Activated T-cell treated with anti-CD3 and anti-CD28 coated beads for 24 hours (primary cell): ENCODE data around the gene CPED1.
"Not testable (repeated sequence)": the region's sequence is repeated elsewhere in the genome, so short reads cannot be mapped to it uniquely, and the experiment has no call there.

Experiments
- DNase-seq: peaks from one replicate; pipeline ENCODE4 v3.0.0-alpha.2; 2020; ENCODE audit warnings: low read depth

CPED1 gene

GRCh38 chr7:121151774-121152221 lies 163.3 kb downstream of the CPED1 start:
- DNase-seq: no peak

DNA sequence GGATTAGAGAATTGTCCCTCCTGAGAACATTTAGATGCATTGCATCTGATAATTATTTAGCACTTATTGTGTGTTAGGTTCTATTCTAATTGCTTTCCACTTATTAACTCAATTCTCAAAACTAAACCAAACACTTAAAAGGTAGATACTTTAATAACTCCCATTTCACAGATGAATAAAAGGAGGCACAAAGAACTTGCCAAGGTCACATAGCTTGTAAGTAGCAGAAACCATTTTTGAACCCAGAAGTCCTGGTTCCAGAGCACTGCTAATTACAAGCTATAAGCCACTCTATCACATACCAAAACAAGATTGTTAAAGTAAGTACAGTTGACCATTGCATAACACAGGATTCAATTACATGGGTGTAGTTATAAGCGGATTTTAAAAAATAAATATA lies 164.9 kb downstream of the CPED1 start:
- no peak for DNase-seq

GRCh38 chr7:121153995-121154394 lies 165.5 kb downstream of the CPED1 start:
- DNase-seq: no peak

DNA sequence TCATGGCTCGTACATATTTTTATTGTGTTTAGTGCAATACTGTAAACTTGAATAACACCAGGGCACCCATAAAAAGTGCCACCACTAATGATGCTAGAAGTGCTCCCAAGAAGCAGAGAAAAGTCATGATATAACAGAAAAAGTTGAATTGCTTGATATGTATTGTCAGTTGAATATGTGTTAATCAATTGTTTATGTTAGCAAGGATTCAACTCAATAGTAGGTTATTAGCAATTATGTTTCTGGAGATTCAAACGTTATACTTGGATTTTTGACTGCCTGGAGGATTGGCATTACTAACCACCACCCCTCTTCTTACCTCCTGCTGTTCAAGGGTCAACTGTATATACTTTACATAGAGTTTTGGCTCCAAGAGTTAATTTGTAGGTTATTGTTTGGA lies 168.3 kb downstream of the CPED1 start:
- DNase-seq: no peak

GRCh38 chr7:121157341-121157751 lies 168.8 kb downstream of the CPED1 start:
- DNase-seq: no peak

GRCh38 chr7:121157885-121158590 lies 169.5 kb downstream of the CPED1 start:
- no peak for DNase-seq

DNA sequence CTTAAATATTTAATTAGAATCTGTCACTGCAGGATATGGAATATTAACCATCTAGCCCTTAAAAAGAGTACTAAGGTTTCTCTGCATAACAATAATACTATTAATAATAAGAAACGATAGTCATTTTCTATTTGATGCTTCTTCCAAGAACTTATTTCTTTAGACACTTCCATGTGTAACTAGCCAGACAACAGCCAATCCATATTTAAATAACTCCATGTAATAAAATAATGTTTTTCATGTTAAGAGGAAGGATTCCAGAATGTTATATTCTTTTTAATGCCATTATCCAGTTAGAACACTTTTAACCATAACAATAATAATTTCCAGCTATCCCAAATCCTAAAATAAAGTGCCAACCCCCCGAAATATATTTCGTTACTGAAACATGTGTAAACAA lies 170.2 kb downstream of the CPED1 start:
- DNase-seq: no peak

GRCh38 chr7:121159553-121159952 lies 171.0 kb downstream of the CPED1 start:
- DNase-seq: no peak

- DNase-seq: no peak
Observed at GRCh38 chr7:121160150-121161008, 171.9 kb downstream of the CPED1 start.

DNA sequence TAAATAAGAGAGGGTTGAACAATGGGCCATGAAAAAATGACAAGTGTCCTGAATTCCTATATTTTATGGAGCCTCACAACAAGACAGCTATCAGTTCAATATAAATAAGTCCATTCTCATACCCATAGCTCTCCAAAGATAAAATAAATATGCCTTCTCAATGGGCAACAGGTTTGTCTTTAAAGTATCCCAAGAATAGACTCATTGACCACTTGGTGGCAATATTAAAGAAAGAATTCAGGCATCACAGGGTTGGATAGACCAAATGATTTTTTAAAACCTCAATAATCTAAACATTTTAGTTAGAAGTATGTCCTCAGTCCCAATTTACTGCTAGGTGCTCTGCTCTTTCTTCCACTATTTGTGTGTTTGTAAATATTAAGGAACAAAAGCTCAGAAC lies 175.2 kb downstream of the CPED1 start:
- no peak for DNase-seq

GRCh38 chr7:121164247-121164646 lies 175.7 kb downstream of the CPED1 start:
- no peak for DNase-seq

- DNase-seq: no peak
Observed at GRCh38 chr7:121166916-121167315, 178.4 kb downstream of the CPED1 start.

DNA sequence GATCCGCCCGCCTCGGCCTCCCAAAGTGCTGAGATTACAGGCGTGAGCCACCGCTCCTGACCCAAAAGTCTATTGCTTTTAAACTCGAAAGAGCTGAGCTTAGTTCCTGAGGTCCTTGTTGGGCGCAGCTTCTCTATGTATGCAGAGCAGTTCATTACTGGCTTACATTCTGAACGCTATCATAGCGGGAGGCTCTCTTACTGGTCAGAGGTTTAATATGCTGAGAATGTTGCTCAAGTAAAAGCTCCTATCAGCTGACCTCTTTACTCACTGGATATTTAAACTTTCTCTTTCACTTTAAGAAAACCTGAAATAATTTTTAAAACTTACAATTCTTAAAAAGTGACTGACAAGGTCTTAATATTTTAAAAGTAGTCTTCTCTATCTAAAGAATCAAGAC lies 179.5 kb downstream of the CPED1 start:
- no peak for DNase-seq

DNA sequence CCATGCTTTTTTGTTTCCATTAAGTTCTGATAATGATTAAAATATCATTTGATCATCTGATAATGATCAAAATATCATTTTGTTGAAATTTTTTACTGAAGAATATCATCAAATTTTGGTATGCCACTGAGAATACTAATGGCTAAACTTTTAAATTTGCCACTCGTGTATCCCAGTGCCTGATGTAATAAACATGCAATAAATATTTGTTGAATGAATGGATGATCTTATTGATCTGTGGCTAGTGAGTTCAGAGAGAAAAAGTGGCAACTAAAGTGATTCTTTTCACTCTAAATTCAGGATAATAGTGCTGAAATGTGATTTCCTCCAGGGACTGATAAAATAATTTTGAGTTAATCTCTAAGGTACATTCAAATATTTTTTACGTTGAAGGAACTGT lies 181.0 kb downstream of the CPED1 start:
- no peak for DNase-seq

DNA sequence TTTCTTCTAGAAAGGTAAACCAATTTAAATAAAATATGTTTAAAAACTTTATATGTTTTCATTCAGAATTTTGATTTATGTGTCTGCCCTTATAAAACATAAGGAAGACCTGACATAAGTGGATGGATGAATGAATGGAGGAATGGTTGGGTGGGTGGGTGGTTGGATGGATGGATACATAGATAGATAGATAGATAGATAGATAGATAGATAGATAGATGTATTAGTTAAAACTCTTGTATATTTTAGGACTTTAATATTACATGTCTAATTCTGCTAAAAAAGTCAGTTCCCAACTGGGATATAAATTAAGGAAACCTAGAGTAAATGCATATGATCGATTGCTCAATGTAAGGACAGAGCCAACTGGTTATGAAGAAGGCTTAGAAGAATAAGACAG lies 184.0 kb downstream of the CPED1 start:
- no peak for DNase-seq

DNA sequence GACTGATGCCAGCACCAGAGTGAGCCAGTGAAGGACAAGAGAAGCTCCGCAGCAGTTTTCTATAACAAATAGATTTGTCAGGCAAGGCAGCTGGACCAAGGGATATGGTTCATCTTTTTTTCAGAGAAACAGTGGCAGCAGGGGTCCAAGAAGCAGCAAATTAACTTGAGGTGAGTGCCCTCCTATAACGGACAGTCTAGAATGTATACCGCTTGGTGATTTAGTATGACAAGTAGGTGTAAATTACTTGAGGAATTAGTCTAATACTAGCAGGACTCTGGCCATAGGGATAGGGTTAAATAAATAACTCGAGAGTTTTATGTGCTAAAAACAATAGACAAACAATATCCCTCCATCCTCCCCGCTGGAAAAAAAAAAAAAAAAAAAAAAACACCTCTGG lies 187.3 kb downstream of the CPED1 start:
- DNase-seq: no peak

DNA sequence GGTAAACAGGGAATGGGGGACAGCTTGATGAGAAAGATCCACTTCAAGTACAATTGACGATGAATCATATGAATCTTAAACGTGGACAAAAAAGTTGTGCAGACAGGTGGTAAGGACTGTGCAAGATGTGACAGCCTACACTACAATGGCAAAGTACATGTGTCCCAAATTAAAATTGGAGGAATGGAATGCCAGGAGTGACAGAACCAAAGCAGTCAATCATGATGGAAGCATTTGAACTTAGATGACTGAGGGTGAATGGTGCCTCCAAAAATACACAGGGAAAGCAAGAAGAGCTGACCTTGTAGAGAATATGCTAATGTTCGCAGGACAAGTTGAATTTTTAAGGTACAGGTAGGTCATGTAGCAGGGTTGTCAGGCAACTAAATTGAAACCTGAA lies 189.9 kb downstream of the CPED1 start:
- no peak for DNase-seq

- DNase-seq: no peak
Observed at GRCh38 chr7:121178869-121179497, 190.5 kb downstream of the CPED1 start.

- DNase-seq: no peak
Observed at GRCh38 chr7:121180436-121181063, 192.0 kb downstream of the CPED1 start.

- DNase-seq: no peak
Observed at GRCh38 chr7:121181357-121181756, 192.8 kb downstream of the CPED1 start.

- no peak for DNase-seq
Observed at GRCh38 chr7:121182281-121182680, 193.8 kb downstream of the CPED1 start.

DNA sequence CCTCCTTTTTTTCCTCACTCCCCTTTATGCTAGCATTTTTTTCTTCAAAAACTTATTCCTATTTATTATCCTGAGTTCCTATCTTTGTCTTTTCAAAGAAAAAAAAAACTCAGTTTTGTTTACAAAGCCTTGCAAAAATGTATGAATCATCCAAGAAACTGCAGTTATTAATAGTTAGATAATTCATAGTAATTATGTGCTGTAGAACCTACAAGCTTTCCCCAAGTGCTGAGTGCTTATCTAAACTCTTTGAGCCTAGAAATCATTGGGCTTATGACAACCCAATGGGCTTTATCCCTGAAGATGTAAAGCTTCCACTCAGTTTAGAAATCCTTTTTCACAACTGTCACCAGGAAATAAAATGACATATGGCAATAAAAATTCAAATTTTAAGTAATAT lies 194.4 kb downstream of the CPED1 start:
- DNase-seq: no peak

DNA sequence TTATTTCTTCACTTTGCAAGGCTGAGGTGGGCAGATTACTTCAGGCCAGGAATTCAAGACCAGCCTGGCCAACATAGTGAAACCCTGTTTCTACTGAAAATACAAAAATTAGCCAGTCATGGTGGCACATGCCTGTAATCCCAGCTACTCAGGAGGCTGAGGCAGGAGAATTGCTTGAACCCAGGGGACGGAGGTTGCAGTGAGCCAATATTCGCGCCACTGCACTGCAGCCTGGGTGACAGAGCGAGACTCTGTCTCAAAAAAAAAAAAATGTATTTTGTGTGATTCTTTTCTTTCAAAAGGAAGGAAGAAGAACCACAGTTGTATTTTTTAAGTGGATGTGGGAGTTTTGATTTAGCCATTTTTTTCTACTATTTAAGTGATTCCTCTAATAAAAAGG lies 195.4 kb downstream of the CPED1 start:
- DNase-seq: not testable (repeated sequence)
